GM18858 (cell line): ENCODE results near the gene SETD1B.
A peak's percentile ranks its signal among the peaks of the same experiment; 100 is the strongest.

Experiments
- ATAC-seq: cut with Tn5 transposase; IDR thresholded peaks from one replicate; pipeline ENCODE4 v1.9.1; 2021; ENCODE audit not compliant: unreplicated experiment

SETD1B gene

DNA sequence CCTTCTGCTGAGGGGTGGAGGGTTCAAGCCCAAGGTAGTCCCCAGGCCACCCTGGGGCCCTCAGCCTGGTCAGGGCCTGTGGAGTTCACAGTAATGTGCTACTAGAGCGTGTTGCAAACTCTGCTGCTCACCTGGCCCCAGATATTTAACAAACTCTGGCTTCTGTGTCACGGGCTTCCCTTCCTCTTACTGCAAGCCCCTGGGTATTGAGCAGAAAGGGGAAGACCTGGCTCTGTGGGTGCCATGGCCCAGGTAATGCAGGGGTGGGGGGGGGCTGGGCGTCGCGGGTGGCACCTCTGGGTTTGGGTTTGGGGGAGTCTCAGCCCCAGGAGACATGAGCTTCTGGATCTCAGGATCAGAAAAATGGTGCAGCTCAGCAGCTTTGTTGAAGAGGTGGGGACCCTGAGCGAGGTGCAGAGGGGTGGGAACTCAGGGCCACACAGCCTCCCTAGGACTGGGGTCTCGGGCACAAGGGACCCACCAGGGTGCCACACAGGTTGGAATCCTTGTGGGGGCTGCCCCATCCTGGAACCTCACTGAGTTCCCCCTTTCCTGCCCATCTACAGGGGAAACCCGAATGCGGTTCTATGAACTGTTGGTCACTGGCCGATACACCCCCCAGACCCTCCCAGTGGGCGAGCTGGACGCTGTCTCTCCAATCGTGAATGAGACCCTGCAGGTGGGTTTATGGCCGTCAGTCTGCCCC is 4.0 kb downstream of the SETD1B start:
- ATAC-seq, result no peak

DNA sequence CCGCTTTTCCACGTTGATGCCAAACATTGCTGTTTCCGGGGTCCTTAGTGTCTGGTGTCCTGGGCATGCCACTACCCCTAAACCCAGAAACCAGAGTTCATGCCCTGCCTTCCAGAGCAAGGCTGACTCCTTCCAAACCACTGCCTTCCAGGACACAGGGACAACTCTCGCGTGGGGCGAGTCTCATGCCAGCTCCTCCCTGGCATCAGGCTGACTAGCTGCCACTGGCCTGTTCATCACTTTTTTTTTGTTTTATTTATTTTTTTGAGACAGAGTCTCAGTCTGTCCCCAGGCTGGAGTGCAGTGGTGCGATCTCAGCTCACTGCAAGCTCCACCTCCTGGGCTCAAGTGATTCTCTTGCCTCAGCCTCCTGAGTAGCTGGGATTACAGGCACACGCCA is 4.8 kb downstream of the SETD1B start:
- no peak for ATAC-seq

DNA sequence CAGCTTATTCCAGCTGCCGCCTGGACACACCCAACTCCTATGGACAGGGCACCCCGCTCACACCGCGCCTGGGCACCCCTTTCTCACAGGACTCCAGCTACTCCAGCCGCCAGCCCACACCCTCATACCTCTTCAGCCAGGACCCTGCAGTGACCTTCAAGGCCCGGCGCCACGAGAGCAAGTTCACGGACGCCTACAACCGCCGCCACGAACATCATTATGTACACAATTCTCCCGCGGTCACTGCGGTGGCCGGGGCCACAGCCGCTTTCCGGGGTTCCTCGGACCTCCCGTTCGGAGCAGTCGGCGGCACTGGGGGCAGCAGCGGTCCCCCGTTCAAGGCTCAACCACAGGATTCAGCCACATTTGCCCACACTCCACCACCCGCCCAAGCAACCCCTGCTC is 5.9 kb downstream of the SETD1B start:
- ATAC-seq, result no peak

- no peak for ATAC-seq
Observed at GRCh38 chr12:121810234-121810817, 6.5 kb downstream of the SETD1B start.

- ATAC-seq, result no peak
Observed at GRCh38 chr12:121810833-121811433, 7.1 kb downstream of the SETD1B start.

DNA sequence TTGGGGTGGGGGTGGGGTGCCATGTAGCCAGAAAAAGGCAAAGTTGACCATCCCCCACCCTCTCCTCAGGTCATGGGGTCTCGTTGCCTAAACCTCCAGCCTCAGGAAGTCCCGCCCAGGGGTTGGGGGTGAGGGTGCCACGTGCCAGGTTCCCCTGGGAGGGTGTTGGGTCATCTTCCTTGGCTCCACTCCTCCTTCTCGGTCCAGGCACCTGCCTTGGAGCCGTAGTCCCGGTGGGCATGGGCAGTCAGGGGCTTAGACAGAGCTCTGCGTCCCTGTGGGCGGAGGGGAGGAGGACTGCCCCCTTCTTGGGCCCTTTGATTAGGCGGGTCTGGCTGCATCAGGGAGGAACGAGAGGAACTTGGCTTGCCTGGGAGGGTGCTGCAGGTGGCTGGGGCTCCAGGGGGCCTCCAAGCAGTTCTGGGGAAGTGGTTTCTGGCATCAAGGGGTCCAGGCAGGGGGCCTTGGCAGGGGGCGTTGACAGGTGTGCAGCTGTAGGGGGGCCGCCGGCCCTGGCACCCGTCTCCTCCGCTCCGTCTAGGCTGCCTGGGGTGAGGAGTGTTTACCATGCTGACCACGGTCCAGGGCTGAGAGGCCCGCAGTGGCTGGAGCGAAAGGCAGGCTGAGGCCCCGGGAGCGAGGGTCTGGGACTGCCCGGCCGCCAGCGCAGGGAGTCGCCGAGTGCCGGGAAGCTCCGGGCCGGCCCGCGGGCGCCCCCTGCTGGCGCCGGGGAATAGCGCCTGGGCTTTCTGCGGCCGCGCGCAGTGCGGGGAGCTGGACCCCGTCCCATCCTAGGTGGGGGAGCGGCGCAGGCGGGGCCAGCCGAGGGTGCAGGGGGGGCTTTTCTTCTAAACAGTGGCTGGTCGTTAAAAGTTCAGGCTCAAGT is 7.9 kb downstream of the SETD1B start:
- ATAC-seq, result peak; percentile 40

DNA sequence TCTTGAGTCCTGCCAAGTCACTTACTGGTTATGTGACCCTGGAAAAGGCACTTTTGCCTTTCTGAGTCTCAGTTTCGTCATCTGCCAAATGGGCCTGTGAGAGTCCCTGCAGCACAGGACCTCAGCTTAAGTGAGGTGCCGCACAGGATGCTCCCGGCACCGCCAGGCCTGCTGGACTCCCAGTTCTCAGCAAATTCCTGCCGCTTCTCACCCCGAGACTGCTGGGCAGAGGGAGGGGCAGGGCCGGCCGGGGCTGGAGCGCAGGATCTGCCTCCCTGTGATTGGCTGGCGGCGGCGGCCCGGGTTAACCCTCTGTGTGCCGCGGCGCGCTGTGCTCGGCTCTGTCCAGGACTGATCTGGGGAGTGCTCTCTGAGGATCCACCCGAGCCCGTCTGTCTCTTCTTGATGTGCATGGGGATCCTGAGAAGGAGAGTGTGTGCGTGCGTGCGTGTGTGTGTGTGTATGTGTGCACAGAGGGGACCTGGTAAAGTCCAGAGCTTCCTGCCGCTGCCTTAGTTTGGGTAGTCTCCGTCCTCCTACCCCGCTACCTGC is 8.6 kb downstream of the SETD1B start:
- no peak for ATAC-seq

DNA sequence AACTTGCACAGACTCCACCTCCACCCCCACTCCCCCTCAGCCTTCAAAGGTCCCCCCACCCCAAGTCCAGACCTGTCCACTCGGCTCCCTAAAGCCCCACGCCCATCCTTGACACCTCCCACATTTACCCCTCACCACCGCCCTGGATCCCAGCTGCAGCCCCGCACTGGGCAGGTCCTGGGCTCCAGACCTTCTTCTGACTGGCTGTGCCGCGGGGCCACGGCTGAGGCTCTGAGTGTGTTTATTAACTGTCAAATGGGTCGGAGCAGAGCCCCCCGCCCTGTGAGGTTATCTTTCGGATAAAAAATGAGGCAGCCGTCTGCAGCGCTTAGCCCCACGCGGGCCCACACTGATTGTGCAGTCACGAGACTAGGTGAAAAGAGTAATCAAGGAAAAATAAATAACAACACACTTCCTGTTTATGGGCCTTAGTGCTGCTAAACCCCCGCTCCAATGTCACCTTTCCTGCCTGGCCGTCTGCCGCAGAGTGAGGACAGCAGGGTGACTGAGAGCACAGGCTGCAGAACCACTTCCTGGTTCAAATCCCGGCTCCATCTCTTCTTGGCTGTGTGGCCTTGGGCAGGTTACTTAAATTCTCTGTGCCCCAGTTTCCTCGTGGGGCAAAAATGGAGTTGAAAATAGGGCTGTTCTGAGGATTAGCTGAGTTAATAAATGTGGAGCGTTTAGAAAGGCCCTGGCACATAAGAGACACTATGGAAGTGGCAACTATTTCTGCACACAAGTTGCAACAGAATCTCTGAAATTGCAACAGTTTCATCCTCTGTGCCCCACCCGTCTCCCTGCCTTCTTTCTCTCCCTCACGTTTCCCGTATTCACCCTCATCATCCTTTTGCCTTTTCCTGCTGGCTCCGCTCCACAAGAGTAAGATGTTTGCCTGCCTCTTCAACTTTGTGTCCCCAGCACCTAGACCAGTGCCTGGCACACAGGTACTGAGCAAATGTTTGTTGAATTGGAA is 9.4 kb downstream of the SETD1B start:
- no peak for ATAC-seq

- ATAC-seq, result no peak
Observed at GRCh38 chr12:121813951-121814350, 10.1 kb downstream of the SETD1B start.

GRCh38 chr12:121814429-121815119 is 10.8 kb downstream of the SETD1B start:
- ATAC-seq, result no peak

- no peak for ATAC-seq
Observed at GRCh38 chr12:121815263-121815662, 11.5 kb downstream of the SETD1B start.

DNA sequence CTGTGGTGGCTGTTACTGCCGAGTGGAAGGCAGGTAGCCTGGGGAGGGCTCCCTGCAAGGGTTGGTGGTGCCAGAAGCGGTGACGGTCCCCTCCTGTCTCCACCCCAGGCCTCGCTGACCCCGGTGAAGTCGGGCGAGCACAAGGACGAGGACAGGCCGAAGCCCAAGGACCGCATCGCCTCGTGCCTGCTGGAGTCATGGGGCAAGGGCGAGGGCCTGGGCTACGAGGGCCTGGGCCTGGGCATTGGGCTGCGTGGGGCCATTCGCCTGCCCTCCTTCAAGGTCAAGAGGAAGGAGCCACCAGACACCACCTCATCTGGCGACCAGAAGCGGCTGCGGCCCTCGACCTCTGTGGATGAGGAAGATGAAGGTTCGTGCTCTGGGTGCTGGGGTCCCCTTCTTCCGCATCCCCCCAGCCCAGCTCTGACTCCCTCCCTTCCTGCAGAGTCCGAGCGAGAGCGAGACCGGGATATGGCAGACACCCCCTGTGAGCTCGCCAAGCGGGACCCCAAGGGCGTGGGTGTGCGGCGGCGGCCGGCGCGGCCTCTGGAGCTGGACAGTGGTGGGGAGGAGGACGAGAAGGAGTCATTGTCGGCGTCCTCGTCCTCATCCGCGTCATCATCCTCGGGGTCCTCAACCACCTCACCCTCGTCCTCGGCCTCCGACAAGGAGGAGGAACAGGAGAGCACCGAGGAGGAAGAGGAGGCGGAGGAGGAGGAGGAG is 13.3 kb downstream of the SETD1B start:
- ATAC-seq, result no peak

DNA sequence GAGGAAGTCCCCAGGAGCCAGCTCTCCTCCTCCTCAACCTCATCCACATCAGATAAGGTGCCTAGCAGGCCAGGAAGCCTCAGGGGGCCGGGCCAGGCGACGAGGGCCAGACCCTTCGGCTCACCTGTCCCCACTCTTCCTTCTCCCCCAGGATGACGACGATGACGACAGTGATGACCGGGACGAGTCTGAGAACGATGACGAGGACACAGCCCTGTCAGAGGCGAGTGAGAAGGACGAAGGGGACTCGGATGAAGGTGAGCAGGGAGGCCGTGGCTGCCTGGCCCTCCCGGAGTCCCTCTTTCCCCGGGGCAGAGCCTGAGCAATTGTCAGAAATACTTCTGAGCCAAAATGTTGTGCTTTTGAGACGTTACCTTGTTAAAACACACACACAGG is 13.8 kb downstream of the SETD1B start:
- ATAC-seq, result no peak

GRCh38 chr12:121819212-121819949 is 15.6 kb downstream of the SETD1B start:
- no peak for ATAC-seq

GRCh38 chr12:121820056-121820455 is 16.2 kb downstream of the SETD1B start:
- no peak for ATAC-seq

DNA sequence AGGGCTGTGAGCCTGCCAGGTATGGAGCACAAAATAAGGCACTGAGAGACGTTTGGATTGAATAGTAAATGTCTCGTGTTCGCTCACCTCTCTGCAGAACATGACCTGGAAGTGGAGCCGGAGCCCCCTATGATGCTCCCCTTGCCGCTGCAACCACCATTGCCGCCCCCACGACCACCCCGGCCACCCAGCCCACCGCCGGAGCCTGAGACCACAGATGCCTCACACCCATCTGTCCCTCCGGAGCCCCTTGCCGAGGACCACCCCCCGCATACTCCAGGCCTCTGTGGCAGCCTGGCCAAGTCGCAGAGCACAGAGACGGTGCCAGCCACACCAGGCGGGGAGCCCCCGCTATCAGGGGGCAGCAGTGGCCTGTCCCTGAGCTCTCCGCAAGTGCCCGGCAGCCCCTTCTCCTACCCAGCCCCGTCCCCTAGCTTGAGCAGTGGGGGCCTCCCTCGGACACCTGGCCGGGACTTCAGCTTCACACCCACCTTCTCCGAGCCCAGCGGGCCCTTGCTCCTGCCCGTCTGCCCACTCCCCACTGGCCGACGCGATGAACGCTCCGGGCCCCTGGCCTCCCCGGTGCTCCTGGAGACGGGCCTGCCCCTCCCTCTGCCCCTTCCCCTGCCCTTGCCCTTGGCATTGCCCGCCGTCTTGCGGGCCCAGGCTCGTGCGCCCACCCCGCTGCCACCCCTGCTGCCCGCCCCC is 18.7 kb downstream of the SETD1B start:
- no peak for ATAC-seq

- ATAC-seq, result no peak
Observed at GRCh38 chr12:121823101-121823726, 19.4 kb downstream of the SETD1B start.
